Activated naive CD4-positive, alpha-beta T cell treated with anti-CD3 and anti-CD28 coated beads, Interleukin-2, amount 10 ng/mL, durations not matched to agents 7 days and 5 days (primary cell): ENCODE measurements around the gene SDHB.
"Not testable (repeated sequence)": the region's sequence is repeated elsewhere in the genome, so short reads cannot be mapped to it uniquely, and the experiment has no call there.

Source experiments
- CTCF ChIA-PET: fragments of 350-600 bp; sonication (Branson Sonifier 250); formaldehyde crosslinking; loops from one replicate; lab custom pipeline; 2021; ENCODE audit warnings: antibody characterized with exemption; lab: Charles Lee
- DNase-seq: peaks from one replicate; pipeline ENCODE4 v3.0.0-alpha.2; 2020
- H3K27ac Mint-ChIP-seq: one replicate; pipeline ENCODE4 v1.8.0; 2021; ENCODE audit warnings: mild to moderate bottlenecking, moderate library complexity, mixed read lengths
- H3K27me3 Mint-ChIP-seq: one replicate; pipeline ENCODE4 v1.8.0; 2021; ENCODE audit warnings: mild to moderate bottlenecking, mixed read lengths
- H3K36me3 Mint-ChIP-seq: one replicate; pipeline ENCODE4 v1.8.0; 2021; ENCODE audit warnings: mixed read lengths
- H3K4me1 Mint-ChIP-seq: one replicate; pipeline ENCODE4 v1.8.0; 2021; ENCODE audit warnings: mixed read lengths
- H3K4me3 Mint-ChIP-seq: one replicate; pipeline ENCODE4 v1.8.0; 2021; ENCODE audit warnings: mild to moderate bottlenecking, moderate library complexity, mixed read lengths
- H3K9me3 Mint-ChIP-seq: one replicate; pipeline ENCODE4 v1.8.0; 2021; ENCODE audit warnings: mixed read lengths

SDHB gene

DNA sequence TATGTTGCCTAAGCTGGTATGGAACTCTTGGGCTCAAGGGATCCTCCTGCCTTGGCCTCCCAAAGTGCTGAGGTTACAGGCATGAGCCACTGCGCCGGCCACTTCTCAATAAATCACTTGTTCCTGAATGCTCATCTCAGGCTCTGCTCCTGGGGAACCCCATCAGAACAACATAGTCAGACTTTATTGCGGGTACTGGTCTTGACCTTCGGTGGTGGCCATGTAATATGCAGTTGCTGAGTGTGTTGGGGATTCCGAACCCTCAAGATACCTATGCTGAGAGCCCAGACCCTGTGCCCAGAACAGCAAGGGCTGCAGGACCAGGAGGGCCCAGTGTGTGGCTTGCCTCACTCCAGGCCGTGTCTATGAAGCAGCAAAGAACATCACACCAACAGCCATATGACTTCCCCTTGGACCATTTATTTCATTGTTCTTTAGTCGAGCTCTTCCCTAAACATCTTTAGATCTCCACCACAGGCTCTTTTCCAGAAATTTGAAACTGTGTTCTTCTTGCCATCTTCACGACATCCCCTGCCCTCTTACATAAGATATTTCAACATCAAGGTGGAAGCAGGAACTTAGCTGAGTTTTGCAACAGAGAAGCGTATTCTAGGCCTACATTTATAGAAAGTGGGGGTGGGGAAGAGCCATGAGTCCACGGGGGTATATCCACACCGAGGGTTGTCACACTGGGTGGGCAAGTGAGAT, 12.7 kb upstream of the SDHB start:
- no peak for DNase-seq
- peaks cover 1% of the 10 kb centered on the region for H3K36me3 Mint-ChIP-seq
- H3K27ac Mint-ChIP-seq, result no peak overlapping the region
- H3K9me3 Mint-ChIP-seq, result peaks cover 6% of the 10 kb centered on the region
- CTCF ChIA-PET, result interaction anchor here (0.9 kb wide), 1 partner anchor 9 kb away, joined by 3 read pairs; no protein-coding TSS in a partner anchor
- no peak overlapping the region for H3K4me3 Mint-ChIP-seq
- H3K4me1 Mint-ChIP-seq, result peaks cover 7% of the 10 kb centered on the region
- H3K27me3 Mint-ChIP-seq, result peaks cover 29% of the 10 kb centered on the region

DNA sequence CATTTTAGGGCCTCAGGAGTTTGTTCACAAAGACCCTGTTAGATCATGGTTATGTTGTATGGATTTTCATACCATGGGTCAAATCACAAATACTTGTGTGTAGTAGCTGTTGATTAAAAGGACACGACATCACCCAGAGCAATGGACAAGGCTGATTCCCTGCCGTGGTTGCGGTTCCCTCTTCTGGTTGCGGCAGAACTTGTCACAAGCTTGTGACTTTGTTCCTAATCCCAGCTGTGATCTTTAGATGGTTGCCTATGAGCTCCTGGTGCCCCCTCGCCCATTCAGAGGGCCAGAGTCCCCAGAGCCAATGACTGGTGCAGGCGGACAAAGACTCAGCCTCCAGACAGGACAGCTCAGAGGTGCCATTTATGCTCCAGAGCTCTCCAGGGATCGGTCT, 11.8 kb upstream of the SDHB start:
- no peak for DNase-seq
- CTCF ChIA-PET, result interaction anchor here (0.9 kb wide), 1 partner anchor 10 kb away, joined by 3 read pairs; no protein-coding TSS in a partner anchor
- H3K27ac Mint-ChIP-seq, result no peak overlapping the region
- H3K4me1 Mint-ChIP-seq, result peaks cover 7% of the 10 kb centered on the region
- H3K27me3 Mint-ChIP-seq, result peaks cover 29% of the 10 kb centered on the region
- H3K4me3 Mint-ChIP-seq, result no peak overlapping the region
- H3K36me3 Mint-ChIP-seq, result peaks cover 1% of the 10 kb centered on the region
- peaks cover 6% of the 10 kb centered on the region for H3K9me3 Mint-ChIP-seq

DNA sequence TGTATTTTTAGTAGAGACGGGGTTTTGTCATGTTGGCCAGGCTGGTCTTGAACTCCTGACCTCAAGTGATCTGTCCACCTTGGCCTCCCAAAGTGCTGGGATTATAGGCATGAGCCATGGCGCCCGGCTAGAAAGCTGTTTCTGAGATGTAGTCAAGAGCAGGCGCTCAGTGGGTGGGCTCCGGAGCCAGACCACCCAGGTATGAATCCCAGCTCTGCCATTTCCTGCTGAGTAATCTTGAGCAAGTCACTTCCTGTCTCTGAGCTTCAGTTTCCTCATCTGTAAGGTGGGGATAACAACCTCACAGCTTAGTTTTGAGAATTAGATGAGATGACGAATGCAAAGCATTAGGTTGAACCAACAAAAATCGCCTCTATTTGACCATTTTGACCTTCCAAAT, 8.9 kb upstream of the SDHB start:
- not testable (repeated sequence) for H3K9me3 Mint-ChIP-seq, H3K4me1 Mint-ChIP-seq, H3K27ac Mint-ChIP-seq, DNase-seq, H3K4me3 Mint-ChIP-seq, H3K36me3 Mint-ChIP-seq
- CTCF ChIA-PET, result interaction anchor here (0.6 to 4.1 kb wide), 5 partner anchors 13 to 174 kb away, joined by 3 to 33 read pairs (median 4); no protein-coding TSS in a partner anchor
- H3K27me3 Mint-ChIP-seq, result peaks cover 26% of the 10 kb centered on the region

DNA sequence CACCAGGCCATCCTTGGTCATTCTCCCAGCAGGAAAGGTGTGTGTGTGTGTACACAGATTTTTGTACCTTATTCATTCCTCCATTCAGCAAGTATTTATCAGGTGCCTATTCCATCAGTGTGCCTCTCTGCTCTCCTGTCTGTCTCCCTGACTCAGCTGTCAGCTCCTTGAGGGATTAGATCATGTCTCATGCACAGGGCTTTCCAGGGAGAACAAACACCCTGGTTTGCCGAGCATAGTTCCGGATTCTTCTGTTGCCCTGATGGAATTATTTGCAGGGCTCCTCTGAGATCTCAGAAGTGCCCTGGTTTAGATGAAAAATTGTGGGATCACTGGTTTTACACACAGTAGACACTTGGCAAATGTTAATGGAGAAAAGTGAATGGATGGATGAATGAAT, 8.1 kb upstream of the SDHB start:
- H3K36me3 Mint-ChIP-seq, result peaks cover 1% of the 10 kb centered on the region
- no peak for DNase-seq
- H3K27me3 Mint-ChIP-seq, result peaks cover 31% of the 10 kb centered on the region
- H3K9me3 Mint-ChIP-seq, result peaks cover 6% of the 10 kb centered on the region
- peaks cover 7% of the 10 kb centered on the region for H3K4me1 Mint-ChIP-seq
- CTCF ChIA-PET, result interaction anchor here (0.8 to 4.1 kb wide), 5 partner anchors 14 to 110 kb away, joined by 3 to 33 read pairs (median 4); no protein-coding TSS in a partner anchor
- H3K27ac Mint-ChIP-seq, result no peak overlapping the region
- H3K4me3 Mint-ChIP-seq, result no peak overlapping the region

DNA sequence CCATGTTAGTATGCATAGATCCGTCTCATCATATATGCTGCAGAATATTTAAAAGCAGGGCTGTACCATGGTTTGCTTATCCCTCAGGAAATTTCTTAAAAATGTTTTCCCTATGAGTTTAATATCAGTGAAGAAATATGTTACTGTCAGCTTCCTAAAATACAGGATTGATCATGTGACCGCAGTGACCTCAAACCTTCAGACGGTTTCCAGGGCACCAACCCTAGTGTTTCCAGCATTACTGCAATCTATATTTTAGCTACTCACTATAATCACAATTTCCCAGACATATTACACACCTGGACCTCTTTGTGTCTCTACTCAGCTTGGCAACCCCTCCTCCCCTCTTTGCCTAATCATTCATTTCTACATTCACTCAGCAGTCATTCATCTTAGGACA, 7.7 kb upstream of the SDHB start:
- CTCF ChIA-PET, result interaction anchor here (0.8 to 4.1 kb wide), 5 partner anchors 14 to 110 kb away, joined by 3 to 33 read pairs (median 4); no protein-coding TSS in a partner anchor
- no peak for DNase-seq
- Mint-ChIP-seq H3K4me3 (no peak overlapping the region), H3K36me3 (peaks cover 1% of the 10 kb centered on the region), H3K9me3 (peaks cover 6% of the 10 kb centered on the region), H3K27ac (no peak overlapping the region), H3K27me3 (peaks cover 31% of the 10 kb centered on the region), H3K4me1 (peaks cover 7% of the 10 kb centered on the region)

DNA sequence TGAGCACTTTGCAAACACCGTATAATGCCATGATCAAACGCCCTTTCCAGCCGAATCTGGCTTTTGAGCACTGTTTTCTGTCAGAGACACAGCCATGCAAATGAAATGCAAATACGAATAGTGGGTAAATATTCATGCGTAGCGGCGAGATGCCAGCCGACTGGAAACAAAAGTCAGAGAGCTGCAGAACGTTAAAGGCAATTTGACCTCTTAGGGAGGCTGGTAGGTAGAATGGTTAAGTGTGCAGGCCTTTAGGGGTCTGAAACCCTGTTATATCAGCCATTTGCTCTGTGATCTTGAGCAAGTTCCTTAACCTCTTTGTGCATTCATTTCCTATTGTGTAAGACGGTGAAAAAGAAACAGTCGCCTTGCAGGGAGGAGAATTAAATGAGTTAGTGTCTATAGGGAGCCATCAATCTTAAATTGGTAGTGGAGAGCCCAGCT, 6.5 kb upstream of the SDHB start:
- CTCF ChIA-PET, result interaction anchor here (0.7 to 4.1 kb wide), 4 partner anchors 15 to 178 kb away, joined by 3 to 33 read pairs (median 4); no protein-coding TSS in a partner anchor
- H3K4me1 Mint-ChIP-seq, result peaks cover 7% of the 10 kb centered on the region
- no peak overlapping the region for H3K27ac Mint-ChIP-seq
- H3K36me3 Mint-ChIP-seq, result peaks cover 1% of the 10 kb centered on the region
- H3K9me3 Mint-ChIP-seq, result peaks cover 6% of the 10 kb centered on the region
- H3K27me3 Mint-ChIP-seq, result peaks cover 36% of the 10 kb centered on the region
- no peak overlapping the region for H3K4me3 Mint-ChIP-seq
- no peak for DNase-seq

DNA sequence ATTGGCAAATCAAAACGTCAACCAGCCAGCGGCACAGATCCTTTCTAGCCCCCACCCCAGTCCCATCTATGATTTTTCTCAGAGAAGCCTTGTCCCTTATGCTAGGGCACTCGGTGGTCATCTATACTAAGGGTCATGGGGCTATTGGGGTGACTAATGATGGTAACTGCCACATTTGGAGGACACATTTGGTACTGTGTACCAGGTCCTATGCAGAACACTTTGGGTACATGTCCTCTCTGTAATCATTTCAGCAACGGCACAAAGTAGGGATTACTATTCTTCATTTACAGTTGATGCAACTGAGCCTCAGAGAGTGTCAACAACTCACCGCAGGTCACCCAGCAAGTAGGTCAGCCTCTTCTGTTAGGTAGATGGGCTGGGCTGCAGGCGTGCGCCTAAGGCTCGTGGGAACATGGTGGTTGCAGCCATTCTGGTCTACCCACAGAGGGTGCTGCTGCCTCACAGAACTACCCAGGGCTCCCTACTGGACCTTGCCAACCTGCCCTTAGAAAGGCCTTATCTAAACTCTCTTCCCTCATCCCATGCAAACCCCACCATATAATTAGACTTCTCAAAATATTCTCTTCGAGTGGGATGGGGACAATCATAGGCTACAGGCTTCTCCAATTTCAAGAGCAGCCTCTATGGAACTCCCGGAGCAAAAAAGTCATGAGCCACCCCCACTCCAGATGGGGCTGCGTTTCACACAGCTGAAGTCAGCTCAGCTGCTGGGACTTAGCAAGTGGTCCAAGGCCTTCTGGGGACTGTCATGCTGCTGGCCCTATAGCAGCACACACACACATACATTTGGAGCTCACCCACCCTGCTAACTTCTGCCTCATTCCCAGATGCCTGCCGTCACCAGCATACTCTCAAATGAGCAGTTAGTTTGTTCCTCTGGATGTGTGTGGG, 5.8 kb upstream of the SDHB start:
- Mint-ChIP-seq H3K36me3 (peaks cover 1% of the 10 kb centered on the region), H3K27ac (no peak overlapping the region), H3K4me3 (no peak overlapping the region), H3K27me3 (peaks cover 36% of the 10 kb centered on the region), H3K9me3 (peaks cover 6% of the 10 kb centered on the region), H3K4me1 (peaks cover 7% of the 10 kb centered on the region)
- DNase-seq, result peak; percentile 61
- CTCF ChIA-PET, result interaction anchor here (0.7 to 4.1 kb wide), 4 partner anchors 16 to 178 kb away, joined by 3 to 33 read pairs (median 4); no protein-coding TSS in a partner anchor

DNA sequence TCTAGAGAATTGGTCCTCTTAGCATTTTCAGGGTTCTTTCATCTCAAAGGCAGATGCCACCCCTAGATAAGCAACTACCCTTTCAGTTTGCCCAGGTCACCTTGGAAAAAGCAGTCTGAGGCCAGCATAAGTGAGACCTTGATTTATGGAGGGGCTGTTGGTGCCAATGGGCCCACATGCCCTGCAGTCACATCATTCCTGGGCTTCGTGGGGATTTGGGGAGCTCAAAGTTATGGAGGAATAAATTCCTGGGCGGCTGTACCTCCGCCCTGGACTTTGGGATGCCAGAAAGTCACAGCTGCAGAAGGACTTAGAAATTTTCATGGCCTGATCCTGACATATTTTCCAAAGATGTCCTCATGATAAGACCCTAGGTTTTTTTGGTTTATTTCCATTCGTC, 2.7 kb upstream of the SDHB start:
- Mint-ChIP-seq H3K27me3 (peaks cover 28% of the 10 kb centered on the region), H3K27ac (no peak overlapping the region), H3K36me3 (peaks cover 3% of the 10 kb centered on the region), H3K9me3 (no peaks in the 10 kb centered on the region), H3K4me3 (no peak overlapping the region), H3K4me1 (peaks cover 23% of the 10 kb centered on the region)
- no peak for DNase-seq
- CTCF ChIA-PET, result interaction anchor here (1.1 kb wide), 1 partner anchor 19 kb away, joined by 3 read pairs; no protein-coding TSS in a partner anchor

DNA sequence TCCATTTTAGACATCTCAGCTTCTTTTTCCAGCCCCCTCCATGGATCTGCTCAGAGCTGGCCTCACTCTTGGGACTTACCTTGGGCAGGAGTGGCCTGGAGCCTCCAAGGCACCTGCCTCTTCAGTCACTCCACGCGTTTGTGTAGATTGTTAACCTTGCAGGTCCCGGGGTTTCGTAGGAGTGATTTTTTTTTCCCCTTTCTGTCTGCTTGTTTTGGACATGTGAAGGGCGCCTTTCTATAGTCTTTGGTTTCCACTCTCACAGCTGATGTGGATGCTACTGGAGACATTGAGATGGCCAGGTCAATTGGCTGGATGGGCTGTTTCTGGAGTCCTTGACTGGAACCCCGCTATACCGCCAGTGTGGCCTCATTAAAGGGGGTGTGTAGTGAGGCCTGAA, 2.0 kb upstream of the SDHB start:
- H3K4me1 Mint-ChIP-seq, result peaks cover 31% of the 10 kb centered on the region
- H3K36me3 Mint-ChIP-seq, result peaks cover 8% of the 10 kb centered on the region
- CTCF ChIA-PET, result no interaction called here
- no peak overlapping the region for H3K27ac Mint-ChIP-seq
- no peak overlapping the region for H3K4me3 Mint-ChIP-seq
- no peak for DNase-seq
- H3K27me3 Mint-ChIP-seq, result peaks cover 28% of the 10 kb centered on the region
- no peaks in the 10 kb centered on the region for H3K9me3 Mint-ChIP-seq

DNA sequence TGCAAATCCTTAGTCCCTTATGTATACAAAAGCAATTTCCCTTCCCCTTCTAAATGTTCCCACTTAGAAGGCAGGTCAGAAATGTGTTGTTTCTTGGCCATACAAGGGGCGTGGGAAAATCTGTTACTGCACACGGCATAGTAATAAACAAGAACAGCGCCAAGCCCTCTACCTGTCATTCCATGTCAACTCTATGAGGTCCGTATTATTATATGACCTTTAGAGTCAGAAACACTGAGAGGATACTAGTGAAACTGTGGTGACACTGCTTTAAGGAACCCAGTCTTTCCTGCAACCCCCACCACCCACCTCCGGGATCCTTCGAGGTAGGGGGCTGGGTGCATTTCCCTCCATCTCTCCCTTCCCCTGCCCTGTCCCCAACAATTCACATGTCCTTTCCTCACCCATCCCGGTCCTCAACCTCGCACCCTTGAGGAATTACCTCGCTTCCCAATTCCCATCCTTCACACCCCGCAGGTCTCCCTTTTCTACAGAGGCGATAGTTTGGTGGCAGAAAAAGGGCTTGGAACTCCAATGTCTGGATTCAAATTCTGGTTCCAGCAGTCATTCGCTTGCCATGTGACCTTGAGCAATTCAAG, 647 bp downstream of the SDHB start:
- H3K9me3 Mint-ChIP-seq, result no peaks in the 10 kb centered on the region
- peaks cover 20% of the 10 kb centered on the region for H3K27me3 Mint-ChIP-seq
- H3K4me1 Mint-ChIP-seq, result peaks cover 33% of the 10 kb centered on the region
- peaks cover 9% of the 10 kb centered on the region for H3K36me3 Mint-ChIP-seq
- peak overlapping the region; percentile 99 for H3K4me3 Mint-ChIP-seq
- no peak for DNase-seq
- CTCF ChIA-PET, result no interaction called here
- peak overlapping the region; percentile 95 for H3K27ac Mint-ChIP-seq

DNA sequence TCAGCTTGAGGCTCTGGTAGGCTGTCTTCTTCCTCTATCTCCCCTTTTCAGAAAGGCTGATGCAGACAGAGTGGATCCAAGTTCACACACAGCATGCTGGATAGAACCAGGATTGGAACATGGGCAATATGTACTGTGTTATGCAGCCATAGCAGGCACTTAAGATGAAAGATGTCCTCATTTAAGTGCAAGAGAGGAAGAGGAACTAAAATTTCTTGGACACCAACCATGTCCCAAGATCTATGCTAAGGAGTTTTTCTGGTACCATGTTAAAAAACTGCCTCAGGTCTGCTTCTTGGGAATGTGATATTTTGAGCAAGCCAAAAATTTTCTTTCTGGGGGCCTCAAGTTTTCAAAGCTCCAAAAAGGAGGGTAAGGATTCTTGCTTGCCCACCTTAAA, 1.2 kb downstream of the SDHB start:
- H3K27me3 Mint-ChIP-seq, result peaks cover 14% of the 10 kb centered on the region
- no peak overlapping the region for H3K27ac Mint-ChIP-seq
- H3K36me3 Mint-ChIP-seq, result peaks cover 9% of the 10 kb centered on the region
- peaks cover 36% of the 10 kb centered on the region for H3K4me1 Mint-ChIP-seq
- DNase-seq, result no peak
- H3K9me3 Mint-ChIP-seq, result no peaks in the 10 kb centered on the region
- CTCF ChIA-PET, result no interaction called here
- peak overlapping the region; percentile 99 for H3K4me3 Mint-ChIP-seq

DNA sequence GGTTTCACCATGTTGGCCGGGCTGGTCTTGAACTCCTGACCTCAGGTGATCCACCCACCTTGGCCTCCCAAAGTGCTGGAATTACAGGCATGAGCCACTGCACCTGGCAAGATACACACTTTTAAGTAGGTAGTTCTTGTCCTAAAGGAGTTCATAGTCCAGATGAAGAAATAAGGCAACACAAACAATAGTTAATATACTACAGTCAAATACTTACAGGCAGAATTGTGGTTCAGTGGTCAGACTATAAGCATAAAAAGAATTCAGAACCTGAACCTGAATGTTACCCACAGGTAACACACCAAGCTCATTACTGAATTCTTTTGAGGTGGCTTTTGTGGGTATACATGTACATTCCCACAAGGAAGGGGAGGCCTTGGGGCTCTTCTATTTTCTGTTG, 1.8 kb downstream of the SDHB start:
- H3K4me3 Mint-ChIP-seq, result no peak overlapping the region
- H3K27me3 Mint-ChIP-seq, result peaks cover 10% of the 10 kb centered on the region
- H3K36me3 Mint-ChIP-seq, result peaks cover 10% of the 10 kb centered on the region
- no peak overlapping the region for H3K27ac Mint-ChIP-seq
- H3K4me1 Mint-ChIP-seq, result peaks cover 36% of the 10 kb centered on the region
- CTCF ChIA-PET, result no interaction called here
- no peaks in the 10 kb centered on the region for H3K9me3 Mint-ChIP-seq
- DNase-seq, result no peak

DNA sequence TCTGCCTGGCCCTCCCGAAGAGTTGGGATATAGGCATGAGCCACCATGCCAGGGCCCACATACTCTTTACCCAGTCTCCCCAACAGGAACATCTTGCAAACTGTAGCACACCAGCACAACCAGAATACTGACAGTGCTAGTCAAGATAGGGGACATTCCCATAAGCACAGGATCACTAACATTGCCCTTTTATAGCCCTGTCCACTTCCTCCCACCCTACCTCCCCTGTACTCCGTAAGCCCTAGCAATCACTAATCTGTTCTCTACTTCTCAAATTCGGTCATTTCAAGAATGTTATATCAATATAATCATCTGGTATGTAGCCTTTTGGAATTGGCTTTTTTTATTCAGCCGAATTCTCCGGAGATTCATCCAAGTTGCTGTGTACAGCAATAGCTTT, 5.9 kb downstream of the SDHB start:
- peaks cover 34% of the 10 kb centered on the region for H3K4me1 Mint-ChIP-seq
- no peaks in the 10 kb centered on the region for H3K9me3 Mint-ChIP-seq
- DNase-seq, result no peak
- peaks cover 25% of the 10 kb centered on the region for H3K36me3 Mint-ChIP-seq
- CTCF ChIA-PET, result interaction anchor here (0.6 to 2.8 kb wide), 8 partner anchors 14 to 99 kb away, joined by 3 to 32 read pairs (median 3); no protein-coding TSS in a partner anchor
- H3K27me3 Mint-ChIP-seq, result no peaks in the 10 kb centered on the region
- no peak overlapping the region for H3K4me3 Mint-ChIP-seq
- no peak overlapping the region for H3K27ac Mint-ChIP-seq

DNA sequence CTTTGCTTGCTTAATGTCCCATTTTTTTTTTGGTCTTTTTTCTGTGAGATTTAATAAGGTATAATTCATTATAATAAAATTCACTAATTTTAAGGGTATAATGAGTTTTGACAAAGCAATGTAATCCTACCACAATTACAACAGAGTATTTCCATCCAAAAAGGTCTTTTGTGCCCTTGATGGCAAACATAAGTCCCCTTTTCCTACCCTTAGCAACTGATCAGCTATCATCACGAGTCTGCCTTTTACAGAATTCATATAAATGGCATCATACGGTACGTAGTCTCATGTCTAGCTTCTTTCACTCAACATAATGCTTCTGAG, 7.5 kb downstream of the SDHB start:
- no peak overlapping the region for H3K27ac Mint-ChIP-seq
- peaks cover 21% of the 10 kb centered on the region for H3K4me1 Mint-ChIP-seq
- DNase-seq, result no peak
- peaks cover 28% of the 10 kb centered on the region for H3K36me3 Mint-ChIP-seq
- H3K9me3 Mint-ChIP-seq, result no peaks in the 10 kb centered on the region
- no peaks in the 10 kb centered on the region for H3K27me3 Mint-ChIP-seq
- CTCF ChIA-PET, result interaction anchor here (0.7 to 2.8 kb wide), 10 partner anchors 9 to 100 kb away, joined by 3 to 32 read pairs (median 4); no protein-coding TSS in a partner anchor
- H3K4me3 Mint-ChIP-seq, result no peak overlapping the region
